Measurements from ENCODE around the gene VPREB3. TPM values are rescaled to one million over a fixed set of nuclear protein-coding genes. Genes with fewer than 3 reads are reported as not detected.

Gene VPREB3
- total RNA-seq, 4 donors from 2014 or later: not detected

GRCh38 chr22:23772315-23772648 is 18.1 kb upstream of the VPREB3 start:
- peaks cover 54% of the 10 kb centered on the region for H3K4me1 ChIP-seq
- H3K4me3 ChIP-seq: peak overlapping the region; percentile 56
- no peaks in the 10 kb centered on the region for H3K36me3 ChIP-seq
- no peaks in the 10 kb centered on the region for H3K9me3 ChIP-seq
- DNase-seq (ENCODE audit: low spot score in 2 of 2): no peak
- no peaks in the 10 kb centered on the region for H3K27me3 ChIP-seq
- TF ChIP-seq CTCF (IDR thresholded peaks at IDR 0.05) (no peak), EP300 (IDR thresholded peaks at IDR 0.05) (no peak), POLR2AphosphoS5 (IDR thresholded peaks at IDR 0.05) (no peak), POLR2A (IDR thresholded peaks at IDR 0.05) (no peak)
- WGBS: 8% methylated on average over 4 of the region's 6 CpGs
- H3K27ac ChIP-seq: no peak overlapping the region

GRCh38 chr22:23769321-23769965 is 15.2 kb upstream of the VPREB3 start:
- H3K4me3 ChIP-seq: no peak overlapping the region
- H3K36me3 ChIP-seq: peaks cover 2% of the 10 kb centered on the region
- no peak for TF ChIP-seq EP300 (IDR thresholded peaks at IDR 0.05)
- no peaks in the 10 kb centered on the region for H3K27me3 ChIP-seq
- no peaks in the 10 kb centered on the region for H3K9me3 ChIP-seq
- H3K27ac ChIP-seq: no peak overlapping the region
- no peak for DNase-seq (ENCODE audit: low spot score in 2 of 2)
- H3K4me1 ChIP-seq: peaks cover 62% of the 10 kb centered on the region
- 86% methylated on average over 2 of the region's 6 CpGs for WGBS

- Histone ChIP-seq H3K27me3 (no peaks in the 10 kb centered on the region), H3K36me3 (peaks cover 2% of the 10 kb centered on the region), H3K4me3 (peak within 1 kb of the TSS; percentile 74), H3K9me3 (no peaks in the 10 kb centered on the region), H3K4me1 (peaks cover 59% of the 10 kb centered on the region), H3K27ac (peak within 1 kb of the TSS; percentile 86)
- DNase-seq (ENCODE audit: low spot score in 2 of 2): peak; percentile 89 to 90
- peak in 1 of 3 donors; percentile 61 for TF ChIP-seq POLR2AphosphoS5 (IDR thresholded peaks at IDR 0.05)
- TF ChIP-seq CTCF (IDR thresholded peaks at IDR 0.05): peak; percentile 49 to 81
- no peak for TF ChIP-seq EP300 (IDR thresholded peaks at IDR 0.05)
- TF ChIP-seq POLR2A (IDR thresholded peaks at IDR 0.05): peak in 1 of 2 donors; percentile 50
- WGBS: 13% methylated on average over 6 of the region's 63 CpGs
Measured at GRCh38 chr22:23767673-23768548, 13.7 kb upstream of the VPREB3 start, which contains the start of gene CHCHD10. Gene CHCHD10 (minus strand): TSS chr22:23767972. CDS start chr22:23767874, 98 bp downstream.

- no peaks in the 10 kb centered on the region for H3K27me3 ChIP-seq
- H3K27ac ChIP-seq: peak overlapping the region; percentile 86
- WGBS: 35% methylated on average over 5 of the region's 27 CpGs
- no peak for DNase-seq (ENCODE audit: low spot score in 2 of 2)
- no peak for TF ChIP-seq EP300 (IDR thresholded peaks at IDR 0.05)
- TF ChIP-seq CTCF (IDR thresholded peaks at IDR 0.05): no peak
- TF ChIP-seq POLR2AphosphoS5 (IDR thresholded peaks at IDR 0.05): no peak
- TF ChIP-seq POLR2A (IDR thresholded peaks at IDR 0.05): no peak
- peaks cover 56% of the 10 kb centered on the region for H3K4me1 ChIP-seq
- H3K9me3 ChIP-seq: no peaks in the 10 kb centered on the region
- peak overlapping the region; percentile 74 for H3K4me3 ChIP-seq
- peaks cover 2% of the 10 kb centered on the region for H3K36me3 ChIP-seq
Measured at GRCh38 chr22:23767303-23767672, 13.1 kb upstream of the VPREB3 start.

- WGBS: 93% methylated on average over 9 of the region's 9 CpGs
- H3K27me3 ChIP-seq: no peaks in the 10 kb centered on the region
- peaks cover 45% of the 10 kb centered on the region for H3K4me1 ChIP-seq
- H3K36me3 ChIP-seq: peaks cover 2% of the 10 kb centered on the region
- no peak for TF ChIP-seq POLR2AphosphoS5 (IDR thresholded peaks at IDR 0.05)
- no peak for TF ChIP-seq CTCF (IDR thresholded peaks at IDR 0.05)
- TF ChIP-seq POLR2A (IDR thresholded peaks at IDR 0.05): no peak
- TF ChIP-seq EP300 (IDR thresholded peaks at IDR 0.05): no peak
- no peaks in the 10 kb centered on the region for H3K9me3 ChIP-seq
- DNase-seq (ENCODE audit: low spot score in 2 of 2): no peak
- no peak overlapping the region for H3K27ac ChIP-seq
- no peak overlapping the region for H3K4me3 ChIP-seq
Measured at GRCh38 chr22:23764899-23765881, 11.0 kb upstream of the VPREB3 start.
